ENCODE measurements around the gene CITED4. TPM values are rescaled to one million over a fixed set of nuclear protein-coding genes. Genes with fewer than 3 reads are reported as not detected.

CITED4 gene
- total RNA-seq, 4 donors from 2014 or later: 1.7 to 53.9 (median 3.7) TPM

- TF ChIP-seq CTCF (IDR thresholded peaks at IDR 0.05; ENCODE audit: low read depth): no peak
Measured at GRCh38 chr1:40844079-40844478, 18.1 kb downstream of the CITED4 start.

- no peak for TF ChIP-seq CTCF (IDR thresholded peaks at IDR 0.05; ENCODE audit: low read depth)
Measured at GRCh38 chr1:40842691-40843090, 19.5 kb downstream of the CITED4 start.

GRCh38 chr1:40842207-40842606, 20.0 kb downstream of the CITED4 start:
- TF ChIP-seq CTCF (IDR thresholded peaks at IDR 0.05; ENCODE audit: low read depth): no peak

GRCh38 chr1:40841602-40842001, 20.6 kb downstream of the CITED4 start:
- TF ChIP-seq CTCF (IDR thresholded peaks at IDR 0.05; ENCODE audit: low read depth): no peak

GRCh38 chr1:40840526-40841323, 21.4 kb downstream of the CITED4 start:
- TF ChIP-seq CTCF (IDR thresholded peaks at IDR 0.05; ENCODE audit: low read depth): no peak

GRCh38 chr1:40839943-40840335, 22.2 kb downstream of the CITED4 start:
- no peak for TF ChIP-seq CTCF (IDR thresholded peaks at IDR 0.05; ENCODE audit: low read depth)

GRCh38 chr1:40838980-40839942, 22.9 kb downstream of the CITED4 start:
- TF ChIP-seq CTCF (IDR thresholded peaks at IDR 0.05; ENCODE audit: low read depth): no peak

Measured in subcutaneous adipose tissue (tissue), 4 donors.